ENCODE data around the gene KRT71.

The KRT71 gene

DNA sequence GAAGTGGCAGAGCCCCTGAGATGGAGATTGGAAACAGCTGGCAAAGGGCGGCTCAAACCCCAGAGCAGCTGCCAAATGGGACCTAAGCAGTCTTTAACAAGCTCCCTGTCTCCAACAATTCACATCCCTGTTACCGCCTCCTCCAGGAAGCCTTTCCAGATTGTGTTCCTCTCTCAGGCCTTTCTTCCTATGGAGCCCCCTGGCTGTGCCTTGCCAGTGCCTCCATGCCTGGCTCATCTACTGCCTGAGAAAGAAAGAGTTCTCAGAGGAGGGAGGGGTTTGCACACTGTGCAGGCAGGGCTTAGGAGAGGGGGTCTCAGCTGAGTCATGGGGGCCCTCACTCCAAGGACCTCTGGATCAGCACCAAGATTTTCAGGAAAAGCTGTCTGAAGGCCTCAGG lies 29.5 kb upstream of the KRT71 start:
- TF ChIP-seq, protein P1, sequence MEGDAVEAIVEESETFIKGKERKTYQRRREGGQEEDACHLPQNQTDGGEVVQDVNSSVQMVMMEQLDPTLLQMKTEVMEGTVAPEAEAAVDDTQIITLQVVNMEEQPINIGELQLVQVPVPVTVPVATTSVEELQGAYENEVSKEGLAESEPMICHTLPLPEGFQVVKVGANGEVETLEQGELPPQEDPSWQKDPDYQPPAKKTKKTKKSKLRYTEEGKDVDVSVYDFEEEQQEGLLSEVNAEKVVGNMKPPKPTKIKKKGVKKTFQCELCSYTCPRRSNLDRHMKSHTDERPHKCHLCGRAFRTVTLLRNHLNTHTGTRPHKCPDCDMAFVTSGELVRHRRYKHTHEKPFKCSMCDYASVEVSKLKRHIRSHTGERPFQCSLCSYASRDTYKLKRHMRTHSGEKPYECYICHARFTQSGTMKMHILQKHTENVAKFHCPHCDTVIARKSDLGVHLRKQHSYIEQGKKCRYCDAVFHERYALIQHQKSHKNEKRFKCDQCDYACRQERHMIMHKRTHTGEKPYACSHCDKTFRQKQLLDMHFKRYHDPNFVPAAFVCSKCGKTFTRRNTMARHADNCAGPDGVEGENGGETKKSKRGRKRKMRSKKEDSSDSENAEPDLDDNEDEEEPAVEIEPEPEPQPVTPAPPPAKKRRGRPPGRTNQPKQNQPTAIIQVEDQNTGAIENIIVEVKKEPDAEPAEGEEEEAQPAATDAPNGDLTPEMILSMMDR (IDR thresholded peaks at IDR 0.05; ENCODE audit: low read depth, low read length): no peak
- no peak overlapping the region for H3K4me3 ChIP-seq (ENCODE audit: low read depth, low read length)

DNA sequence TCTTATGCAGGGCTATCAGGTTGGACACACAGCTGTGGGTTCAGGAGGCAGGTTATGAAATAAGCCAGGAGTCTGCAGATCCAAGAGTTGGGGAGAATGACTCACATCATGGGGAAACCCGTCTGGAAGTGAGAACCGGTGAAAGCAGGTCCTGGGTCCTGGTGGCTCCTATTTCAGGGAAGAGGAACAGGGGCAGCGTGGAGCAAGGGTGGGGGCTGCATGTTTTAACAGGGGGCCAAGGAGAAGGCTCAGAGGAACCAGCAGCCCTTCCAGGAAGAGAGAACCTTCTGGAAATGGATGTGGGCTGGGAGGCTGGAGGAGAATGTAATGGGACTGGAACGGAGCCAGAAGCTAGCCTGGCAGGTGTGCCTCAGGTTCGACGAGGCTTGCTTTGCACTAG lies 28.5 kb upstream of the KRT71 start:
- TF ChIP-seq, protein P1 (IDR thresholded peaks at IDR 0.05; ENCODE audit: low read depth, low read length): no peak

DNA sequence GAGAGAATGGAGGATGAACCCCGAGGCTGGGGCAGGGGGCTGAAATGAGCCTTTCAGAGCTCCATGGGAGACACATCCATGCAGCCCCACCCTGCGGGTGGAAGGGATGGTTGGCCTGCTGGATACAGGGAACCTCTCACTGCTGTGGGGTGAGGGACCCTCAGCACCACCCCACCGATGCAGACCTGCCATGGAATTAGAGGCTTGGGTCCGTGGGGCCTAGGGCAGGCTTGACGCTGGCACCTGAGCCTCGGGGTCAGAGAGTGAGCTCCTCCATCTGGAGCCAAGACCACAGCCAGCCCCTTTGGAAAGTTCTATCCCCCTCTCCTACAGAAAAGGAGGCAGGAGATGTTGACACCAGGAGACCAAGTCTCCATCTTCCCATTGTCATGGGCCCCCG lies 28.1 kb upstream of the KRT71 start:
- no peak overlapping the region for H3K4me3 ChIP-seq (ENCODE audit: low read depth, low read length)
- TF ChIP-seq, protein P1 (IDR thresholded peaks at IDR 0.05; ENCODE audit: low read depth, low read length): no peak

More for the DNA sequence above, 28.5 kb upstream of the KRT71 start:
- H3K4me3 ChIP-seq (ENCODE audit: low read depth, low read length): no peak overlapping the region

DNA sequence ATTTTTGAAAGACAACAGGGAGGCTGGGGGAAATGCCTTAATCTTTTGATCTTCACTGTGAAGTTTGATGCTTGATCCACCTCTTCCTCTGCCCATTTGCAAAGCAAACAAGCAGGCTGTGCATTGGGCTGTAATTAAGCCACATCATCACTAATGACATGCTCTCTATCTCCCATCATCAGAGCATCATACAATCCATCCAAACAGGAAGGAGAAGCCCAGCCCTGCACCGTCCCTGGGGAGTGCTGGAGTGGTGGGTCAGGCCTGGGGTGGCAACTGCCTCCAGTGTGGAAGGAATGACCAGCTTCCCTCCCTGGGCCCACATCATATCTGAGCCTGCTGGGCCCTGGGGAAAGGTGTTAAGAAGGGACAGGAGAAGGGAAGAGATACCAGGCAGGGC lies 27.6 kb upstream of the KRT71 start:
- TF ChIP-seq, protein P1 (IDR thresholded peaks at IDR 0.05; ENCODE audit: low read depth, low read length): no peak
- no peak overlapping the region for H3K4me3 ChIP-seq (ENCODE audit: low read depth, low read length)

DNA sequence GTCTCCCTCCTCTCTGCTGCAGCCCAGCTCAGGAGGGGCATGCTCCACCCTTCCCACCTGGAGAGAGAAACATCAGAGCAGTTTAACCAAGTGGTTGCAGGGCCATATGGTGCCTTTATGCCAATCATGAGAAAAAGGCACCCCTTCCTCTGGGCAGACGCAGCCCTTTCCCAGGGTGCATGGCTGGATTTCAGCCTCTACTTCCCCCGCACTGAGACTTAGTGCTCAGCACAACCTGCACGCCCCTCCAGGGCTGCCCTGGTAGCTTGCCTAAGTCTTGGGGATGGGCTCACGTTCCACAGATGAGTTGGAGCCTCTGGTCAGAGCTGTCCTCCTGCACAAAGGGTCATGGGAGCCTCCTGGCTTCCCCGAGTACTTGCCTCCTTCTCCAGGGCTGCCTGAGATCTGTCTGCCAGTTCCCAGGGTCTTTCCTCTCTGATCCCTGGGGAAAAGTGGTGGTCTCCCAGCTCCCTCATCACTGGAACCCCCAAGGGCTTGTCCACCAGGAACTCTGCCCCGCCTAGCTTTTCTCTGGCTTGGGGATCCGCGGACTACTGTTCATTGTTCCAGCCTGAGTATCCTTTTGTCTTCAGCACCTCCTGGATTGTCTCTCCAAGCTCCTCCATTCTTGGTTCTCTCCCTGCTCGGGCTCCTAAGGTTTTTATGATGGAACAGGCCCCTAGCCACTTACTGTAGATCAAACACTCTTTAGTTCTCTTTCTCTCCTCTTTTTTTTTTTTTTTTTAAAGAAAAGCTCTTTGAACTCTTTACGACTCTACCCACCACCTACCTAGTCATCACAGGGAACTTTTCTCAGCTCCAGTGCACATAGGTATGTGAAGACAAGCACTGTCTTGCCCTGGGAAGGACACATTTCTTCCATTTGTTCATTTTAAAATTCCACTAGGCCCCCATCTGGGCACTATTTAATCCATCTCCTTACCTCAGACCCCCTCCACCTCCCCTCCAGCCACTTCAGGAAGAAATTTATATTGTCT lies 26.8 kb upstream of the KRT71 start:
- no peak overlapping the region for H3K4me3 ChIP-seq (ENCODE audit: low read depth, low read length)
- TF ChIP-seq, protein P1 (IDR thresholded peaks at IDR 0.05; ENCODE audit: low read depth, low read length): no peak

DNA sequence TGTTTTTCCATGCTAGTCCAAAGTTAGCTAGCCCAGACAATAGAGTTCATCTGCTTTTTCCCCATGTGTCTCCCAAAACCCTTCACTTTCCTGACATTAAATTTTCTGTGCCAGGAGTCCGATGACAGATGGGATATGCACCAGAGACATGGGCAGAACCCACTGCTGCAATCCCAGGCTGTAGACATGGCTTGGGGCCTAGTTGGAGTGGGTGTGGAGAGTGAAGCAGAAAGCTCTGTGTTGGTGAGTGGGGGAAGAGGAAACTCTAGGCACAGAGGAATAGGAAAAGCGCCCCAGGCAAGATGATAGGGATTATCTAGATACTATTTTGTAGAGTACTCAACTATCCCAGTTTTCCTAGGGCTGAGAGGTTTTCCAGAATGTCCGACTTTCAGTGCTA lies 25.5 kb upstream of the KRT71 start:
- TF ChIP-seq, protein P1 (IDR thresholded peaks at IDR 0.05; ENCODE audit: low read depth, low read length): no peak
- no peak overlapping the region for H3K4me3 ChIP-seq (ENCODE audit: low read depth, low read length)

DNA sequence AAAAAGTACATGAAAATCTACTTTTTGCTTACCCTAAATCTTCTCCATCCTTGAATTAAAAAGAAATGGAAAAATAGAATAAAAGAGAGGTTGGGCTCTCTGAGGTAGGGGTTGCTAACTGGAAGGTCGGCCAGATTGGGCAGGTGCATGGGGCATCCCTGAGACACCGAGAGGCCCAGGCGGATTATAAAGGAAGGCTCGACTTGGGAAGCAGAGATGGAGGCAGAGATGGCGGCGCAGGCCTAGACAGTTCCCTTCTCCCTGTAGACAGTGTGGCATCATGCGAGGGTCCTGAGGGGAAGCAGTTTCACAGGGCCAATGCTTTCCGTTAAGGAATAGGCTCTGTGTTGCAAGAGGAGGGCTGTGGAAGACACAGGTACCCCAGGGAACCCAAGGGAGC lies 24.4 kb upstream of the KRT71 start:
- TF ChIP-seq, protein P1 (IDR thresholded peaks at IDR 0.05; ENCODE audit: low read depth, low read length): no peak
- no peak overlapping the region for H3K4me3 ChIP-seq (ENCODE audit: low read depth, low read length)
